Measurements from ENCODE around the gene TOGARAM1.

The TOGARAM1 gene

DNA sequence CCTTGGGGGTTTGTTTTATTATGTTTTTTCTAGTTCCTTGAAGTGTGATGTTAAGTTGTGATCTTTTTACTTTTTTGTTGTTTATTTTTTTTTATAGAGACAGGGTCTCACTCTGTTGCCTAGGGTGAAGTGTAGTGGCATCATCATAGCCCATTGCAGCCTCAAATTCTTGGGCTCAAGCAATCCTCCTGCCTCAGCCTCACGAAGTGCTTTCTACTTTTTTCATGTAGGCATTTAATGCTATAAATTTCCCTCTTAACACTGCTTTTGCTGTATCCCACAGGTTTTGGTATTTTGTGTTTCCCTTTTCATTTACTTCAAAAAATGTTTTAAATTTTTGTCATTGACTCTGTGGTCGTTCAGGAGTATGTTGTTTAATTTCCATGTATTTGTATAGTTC is 95.4 kb downstream of the TOGARAM1 start:
- Histone ChIP-seq H3K9me2 (replicated peaks; ENCODE audit: insufficient read depth, low read length) (no peaks in the 10 kb centered on the region), H3K9me3 (ENCODE audit: insufficient read depth, low read length) (no peaks in the 10 kb centered on the region), H3K4me2 (ENCODE audit: low read depth, low read length, poor library complexity, severe bottlenecking) (no peak overlapping the region), H2AFZ (ENCODE audit: low read depth, low read length, severe bottlenecking) (no peak overlapping the region), H3K4me3 (ENCODE audit: insufficient read depth, low read length, poor library complexity, severe bottlenecking) (no peak overlapping the region), H3K36me3 (ENCODE audit: low read length) (peaks cover 7% of the 10 kb centered on the region; the same call in 1 of the 2 replicates), H3F3A (ENCODE audit: insufficient read depth) (no peaks in the 10 kb centered on the region), H3K27me3 (ENCODE audit: low read length) (no peaks in the 10 kb centered on the region), H3K79me2 (ENCODE audit: insufficient read depth, low read length) (no peaks in the 10 kb centered on the region), H3K9ac (ENCODE audit: low read length) (no peak overlapping the region), H3K27ac (ENCODE audit: low read depth, low read length) (no peak overlapping the region), H4K20me1 (ENCODE audit: low read depth, low read length) (no peaks in the 10 kb centered on the region)
- TF ChIP-seq, protein P1, sequence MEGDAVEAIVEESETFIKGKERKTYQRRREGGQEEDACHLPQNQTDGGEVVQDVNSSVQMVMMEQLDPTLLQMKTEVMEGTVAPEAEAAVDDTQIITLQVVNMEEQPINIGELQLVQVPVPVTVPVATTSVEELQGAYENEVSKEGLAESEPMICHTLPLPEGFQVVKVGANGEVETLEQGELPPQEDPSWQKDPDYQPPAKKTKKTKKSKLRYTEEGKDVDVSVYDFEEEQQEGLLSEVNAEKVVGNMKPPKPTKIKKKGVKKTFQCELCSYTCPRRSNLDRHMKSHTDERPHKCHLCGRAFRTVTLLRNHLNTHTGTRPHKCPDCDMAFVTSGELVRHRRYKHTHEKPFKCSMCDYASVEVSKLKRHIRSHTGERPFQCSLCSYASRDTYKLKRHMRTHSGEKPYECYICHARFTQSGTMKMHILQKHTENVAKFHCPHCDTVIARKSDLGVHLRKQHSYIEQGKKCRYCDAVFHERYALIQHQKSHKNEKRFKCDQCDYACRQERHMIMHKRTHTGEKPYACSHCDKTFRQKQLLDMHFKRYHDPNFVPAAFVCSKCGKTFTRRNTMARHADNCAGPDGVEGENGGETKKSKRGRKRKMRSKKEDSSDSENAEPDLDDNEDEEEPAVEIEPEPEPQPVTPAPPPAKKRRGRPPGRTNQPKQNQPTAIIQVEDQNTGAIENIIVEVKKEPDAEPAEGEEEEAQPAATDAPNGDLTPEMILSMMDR (IDR thresholded peaks at IDR 0.05; ENCODE audit: insufficient read depth, low read length, poor library complexity, severe bottlenecking) = no peak
- no peak for TF ChIP-seq EZH2phosphoT487 (conservative IDR thresholded peaks at IDR 0.05; ENCODE audit: low read length)

DNA sequence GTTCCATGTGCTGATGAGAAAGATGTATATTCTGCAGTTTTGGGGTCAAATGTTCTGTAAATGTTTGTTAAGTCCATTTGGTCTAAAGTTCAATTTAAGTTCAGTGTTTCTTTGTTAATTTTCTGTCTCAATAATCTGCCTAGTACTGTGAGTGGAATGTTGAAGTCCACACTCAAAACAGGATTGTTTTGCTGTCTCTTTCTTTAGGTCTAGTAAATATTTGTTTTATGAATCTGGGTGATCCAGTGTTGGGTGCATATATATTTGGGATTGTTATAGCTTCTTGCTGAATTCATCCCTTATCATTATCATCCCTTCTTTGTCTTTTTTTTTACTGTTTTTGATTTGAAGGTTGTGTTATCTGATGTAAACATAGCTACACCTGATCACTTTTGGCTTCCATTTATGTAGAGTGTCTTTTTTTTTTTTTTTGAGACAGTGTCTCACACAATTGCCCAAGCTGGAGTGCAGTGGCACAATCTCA is 95.9 kb downstream of the TOGARAM1 start:
- no peak overlapping the region for H3K27ac ChIP-seq (ENCODE audit: low read depth, low read length)
- H3F3A ChIP-seq (ENCODE audit: insufficient read depth) = no peaks in the 10 kb centered on the region
- H3K79me2 ChIP-seq (ENCODE audit: insufficient read depth, low read length) = no peaks in the 10 kb centered on the region
- H3K27me3 ChIP-seq (ENCODE audit: low read length) = no peaks in the 10 kb centered on the region
- no peaks in the 10 kb centered on the region for H3K9me3 ChIP-seq (ENCODE audit: insufficient read depth, low read length)
- TF ChIP-seq, protein P1 (IDR thresholded peaks at IDR 0.05; ENCODE audit: insufficient read depth, low read length, poor library complexity, severe bottlenecking) = no peak
- TF ChIP-seq EZH2phosphoT487 (conservative IDR thresholded peaks at IDR 0.05; ENCODE audit: low read length) = no peak
- H4K20me1 ChIP-seq (ENCODE audit: low read depth, low read length) = no peaks in the 10 kb centered on the region
- no peaks in the 10 kb centered on the region for H3K9me2 ChIP-seq (replicated peaks; ENCODE audit: insufficient read depth, low read length)
- H3K36me3 ChIP-seq (ENCODE audit: low read length) = peaks cover 7% of the 10 kb centered on the region; the same call in 1 of the 2 replicates
- H2AFZ ChIP-seq (ENCODE audit: low read depth, low read length, severe bottlenecking) = no peak overlapping the region
- H3K4me3 ChIP-seq (ENCODE audit: insufficient read depth, low read length, poor library complexity, severe bottlenecking) = no peak overlapping the region
- H3K9ac ChIP-seq (ENCODE audit: low read length) = no peak overlapping the region
- H3K4me2 ChIP-seq (ENCODE audit: low read depth, low read length, poor library complexity, severe bottlenecking) = no peak overlapping the region

DNA sequence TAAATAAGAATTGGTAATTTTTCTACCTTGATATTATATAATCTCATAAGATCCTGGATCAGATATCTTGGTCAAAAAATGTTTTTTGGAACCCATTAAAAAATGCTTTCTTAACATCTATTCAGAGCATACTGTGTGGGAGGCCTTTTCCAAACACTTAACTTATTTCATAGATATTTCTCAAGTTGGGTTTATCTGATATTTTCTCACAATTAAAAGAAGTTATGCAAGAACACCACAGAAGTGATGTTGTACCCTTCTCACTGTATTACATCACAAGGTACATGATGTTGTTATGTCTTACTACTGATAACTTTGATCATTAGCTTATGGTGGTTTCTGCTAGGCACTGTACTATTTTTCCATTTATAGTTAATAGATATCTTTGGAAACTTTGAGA is 98.6 kb downstream of the TOGARAM1 start:
- Histone ChIP-seq H3K9me2 (replicated peaks; ENCODE audit: insufficient read depth, low read length) (no peaks in the 10 kb centered on the region), H3K9me3 (ENCODE audit: insufficient read depth, low read length) (no peaks in the 10 kb centered on the region), H2AFZ (ENCODE audit: low read depth, low read length, severe bottlenecking) (no peak overlapping the region), H3K36me3 (ENCODE audit: low read length) (peaks cover 6% of the 10 kb centered on the region; the same call in 1 of the 2 replicates), H3K4me3 (ENCODE audit: insufficient read depth, low read length, poor library complexity, severe bottlenecking) (no peak overlapping the region), H3K79me2 (ENCODE audit: insufficient read depth, low read length) (no peaks in the 10 kb centered on the region), H4K20me1 (ENCODE audit: low read depth, low read length) (no peaks in the 10 kb centered on the region), H3K4me2 (ENCODE audit: low read depth, low read length, poor library complexity, severe bottlenecking) (no peak overlapping the region), H3F3A (ENCODE audit: insufficient read depth) (no peaks in the 10 kb centered on the region), H3K27me3 (ENCODE audit: low read length) (no peaks in the 10 kb centered on the region), H3K9ac (ENCODE audit: low read length) (no peak overlapping the region), H3K27ac (ENCODE audit: low read depth, low read length) (no peak overlapping the region)
- no peak for TF ChIP-seq EZH2phosphoT487 (conservative IDR thresholded peaks at IDR 0.05; ENCODE audit: low read length)
- TF ChIP-seq, protein P1 (IDR thresholded peaks at IDR 0.05; ENCODE audit: insufficient read depth, low read length, poor library complexity, severe bottlenecking) = no peak
